ENCODE data around the gene KANSL1L. TPM values are rescaled to one million over a fixed set of nuclear protein-coding genes. Genes with fewer than 3 reads are reported as not detected.
"Not testable (repeated sequence)": the region's sequence is repeated elsewhere in the genome, so short reads cannot be mapped to it uniquely, and the experiment has no call there.

The KANSL1L gene
- total RNA-seq, 1 donor from 2014 or later = 88.2 TPM

GRCh38 chr2:210197720-210198119, 26.5 kb upstream of the KANSL1L start:
- Histone ChIP-seq H3K27ac (ENCODE audit: low read depth, low read length) (no peak overlapping the region), H3K9ac (ENCODE audit: low read depth in 1 of 3, low read length in 3 of 3) (no peak overlapping the region)

GRCh38 chr2:210195101-210195852, 24.1 kb upstream of the KANSL1L start:
- peaks cover 0 to 3% (median 0%) of the 10 kb centered on the region in 3 donors for H3K36me3 ChIP-seq (ENCODE audit: control insufficient read depth in 3 of 3, insufficient read depth in 3 of 3, low read length in 3 of 3)
- H3K4me1 ChIP-seq (ENCODE audit: control insufficient read depth in 3 of 3, insufficient read depth in 3 of 3, low read length in 3 of 3) = peaks cover 0 to 5% (median 0%) of the 10 kb centered on the region in 3 donors
- H3K9me3 ChIP-seq (ENCODE audit: control insufficient read depth in 3 of 3, low read length in 3 of 3) = no peaks in the 10 kb centered on the region
- H3K27me3 ChIP-seq (ENCODE audit: control insufficient read depth in 3 of 3, insufficient read depth in 3 of 3, low read length in 3 of 3) = no peaks in the 10 kb centered on the region
- no peak overlapping the region for H3K27ac ChIP-seq (ENCODE audit: low read depth, low read length)
- peak overlapping the region in 2 of 3 donors; percentile 52 to 65 for H3K9ac ChIP-seq (ENCODE audit: low read depth in 1 of 3, low read length in 3 of 3)
- H3K4me3 ChIP-seq (ENCODE audit: low read length in 3 of 3) = peak overlapping the region in 2 of 3 donors; percentile 36 to 46

More at GRCh38 chr2:210197720-210198119, 26.5 kb upstream of the KANSL1L start:
- Histone ChIP-seq H3K36me3 (ENCODE audit: control insufficient read depth in 3 of 3, insufficient read depth in 3 of 3, low read length in 3 of 3) (peaks cover 0 to 3% (median 0%) of the 10 kb centered on the region in 3 donors), H3K9me3 (ENCODE audit: control insufficient read depth in 3 of 3, low read length in 3 of 3) (no peaks in the 10 kb centered on the region), H3K4me1 (ENCODE audit: control insufficient read depth in 3 of 3, insufficient read depth in 3 of 3, low read length in 3 of 3) (peaks cover 0 to 5% (median 0%) of the 10 kb centered on the region in 3 donors), H3K27me3 (ENCODE audit: control insufficient read depth in 3 of 3, insufficient read depth in 3 of 3, low read length in 3 of 3) (no peaks in the 10 kb centered on the region), H3K4me3 (ENCODE audit: low read length in 3 of 3) (no peak overlapping the region)

- H3K36me3 ChIP-seq (ENCODE audit: control insufficient read depth in 3 of 3, insufficient read depth in 3 of 3, low read length in 3 of 3) = no peaks in the 10 kb centered on the region
- peaks cover 0 to 4% (median 2%) of the 10 kb centered on the region in 3 donors for H3K9me3 ChIP-seq (ENCODE audit: control insufficient read depth in 3 of 3, low read length in 3 of 3)
- H3K27me3 ChIP-seq (ENCODE audit: control insufficient read depth in 3 of 3, insufficient read depth in 3 of 3, low read length in 3 of 3) = no peaks in the 10 kb centered on the region
- no peak overlapping the region for H3K27ac ChIP-seq (ENCODE audit: low read depth, low read length)
- no peak overlapping the region for H3K9ac ChIP-seq (ENCODE audit: low read depth in 1 of 3, low read length in 3 of 3)
- peaks cover 0 to 4% (median 0%) of the 10 kb centered on the region in 3 donors for H3K4me1 ChIP-seq (ENCODE audit: control insufficient read depth in 3 of 3, insufficient read depth in 3 of 3, low read length in 3 of 3)
- no peak overlapping the region for H3K4me3 ChIP-seq (ENCODE audit: low read length in 3 of 3)
Measured at GRCh38 chr2:210190345-210190744, 19.1 kb upstream of the KANSL1L start.

- H3K9me3 ChIP-seq (ENCODE audit: control insufficient read depth in 3 of 3, low read length in 3 of 3) = peaks cover 0 to 4% (median 3%) of the 10 kb centered on the region in 3 donors
- H3K27ac ChIP-seq (ENCODE audit: low read depth, low read length) = no peak overlapping the region
- no peak overlapping the region for H3K4me3 ChIP-seq (ENCODE audit: low read length in 3 of 3)
- no peaks in the 10 kb centered on the region for H3K27me3 ChIP-seq (ENCODE audit: control insufficient read depth in 3 of 3, insufficient read depth in 3 of 3, low read length in 3 of 3)
- H3K36me3 ChIP-seq (ENCODE audit: control insufficient read depth in 3 of 3, insufficient read depth in 3 of 3, low read length in 3 of 3) = no peaks in the 10 kb centered on the region
- H3K9ac ChIP-seq (ENCODE audit: low read depth in 1 of 3, low read length in 3 of 3) = no peak overlapping the region
- H3K4me1 ChIP-seq (ENCODE audit: control insufficient read depth in 3 of 3, insufficient read depth in 3 of 3, low read length in 3 of 3) = no peaks in the 10 kb centered on the region
Measured at GRCh38 chr2:210189452-210190138, 18.4 kb upstream of the KANSL1L start.

GRCh38 chr2:210188755-210189154, 17.5 kb upstream of the KANSL1L start:
- Histone ChIP-seq H3K27me3 (ENCODE audit: control insufficient read depth in 3 of 3, insufficient read depth in 3 of 3, low read length in 3 of 3) (no peaks in the 10 kb centered on the region), H3K4me3 (ENCODE audit: low read length in 3 of 3) (no peak overlapping the region), H3K9ac (ENCODE audit: low read depth in 1 of 3, low read length in 3 of 3) (no peak overlapping the region), H3K9me3 (ENCODE audit: control insufficient read depth in 3 of 3, low read length in 3 of 3) (peaks cover 0 to 10% (median 4%) of the 10 kb centered on the region in 3 donors), H3K4me1 (ENCODE audit: control insufficient read depth in 3 of 3, insufficient read depth in 3 of 3, low read length in 3 of 3) (no peaks in the 10 kb centered on the region), H3K27ac (ENCODE audit: low read depth, low read length) (no peak overlapping the region), H3K36me3 (ENCODE audit: control insufficient read depth in 3 of 3, insufficient read depth in 3 of 3, low read length in 3 of 3) (no peaks in the 10 kb centered on the region)

- no peaks in the 10 kb centered on the region for H3K4me1 ChIP-seq (ENCODE audit: control insufficient read depth in 3 of 3, insufficient read depth in 3 of 3, low read length in 3 of 3)
- no peak overlapping the region for H3K9ac ChIP-seq (ENCODE audit: low read depth in 1 of 3, low read length in 3 of 3)
- H3K36me3 ChIP-seq (ENCODE audit: control insufficient read depth in 3 of 3, insufficient read depth in 3 of 3, low read length in 3 of 3) = no peaks in the 10 kb centered on the region
- H3K27ac ChIP-seq (ENCODE audit: low read depth, low read length) = no peak overlapping the region
- H3K4me3 ChIP-seq (ENCODE audit: low read length in 3 of 3) = no peak overlapping the region
- H3K27me3 ChIP-seq (ENCODE audit: control insufficient read depth in 3 of 3, insufficient read depth in 3 of 3, low read length in 3 of 3) = no peaks in the 10 kb centered on the region
- H3K9me3 ChIP-seq (ENCODE audit: control insufficient read depth in 3 of 3, low read length in 3 of 3) = peaks cover 0 to 10% (median 4%) of the 10 kb centered on the region in 3 donors
Measured at GRCh38 chr2:210188190-210188589, 17.0 kb upstream of the KANSL1L start.

GRCh38 chr2:210183936-210184335, 12.7 kb upstream of the KANSL1L start:
- not testable (repeated sequence) for H3K36me3 ChIP-seq (ENCODE audit: control insufficient read depth in 3 of 3, insufficient read depth in 3 of 3, low read length in 3 of 3); H3K9ac ChIP-seq (ENCODE audit: low read depth in 1 of 3, low read length in 3 of 3); H3K4me1 ChIP-seq (ENCODE audit: control insufficient read depth in 3 of 3, insufficient read depth in 3 of 3, low read length in 3 of 3); H3K4me3 ChIP-seq (ENCODE audit: low read length in 3 of 3); H3K27me3 ChIP-seq (ENCODE audit: control insufficient read depth in 3 of 3, insufficient read depth in 3 of 3, low read length in 3 of 3); H3K27ac ChIP-seq (ENCODE audit: low read depth, low read length)
- peaks cover 0 to 10% (median 4%) of the 10 kb centered on the region in 3 donors for H3K9me3 ChIP-seq (ENCODE audit: control insufficient read depth in 3 of 3, low read length in 3 of 3)

- not testable (repeated sequence) for H3K4me1 ChIP-seq (ENCODE audit: control insufficient read depth in 3 of 3, insufficient read depth in 3 of 3, low read length in 3 of 3); H3K4me3 ChIP-seq (ENCODE audit: low read length in 3 of 3); H3K27ac ChIP-seq (ENCODE audit: low read depth, low read length); H3K36me3 ChIP-seq (ENCODE audit: control insufficient read depth in 3 of 3, insufficient read depth in 3 of 3, low read length in 3 of 3); H3K9ac ChIP-seq (ENCODE audit: low read depth in 1 of 3, low read length in 3 of 3); H3K27me3 ChIP-seq (ENCODE audit: control insufficient read depth in 3 of 3, insufficient read depth in 3 of 3, low read length in 3 of 3)
- peaks cover 0 to 10% (median 2%) of the 10 kb centered on the region in 3 donors for H3K9me3 ChIP-seq (ENCODE audit: control insufficient read depth in 3 of 3, low read length in 3 of 3)
Measured at GRCh38 chr2:210181606-210182088, 10.4 kb upstream of the KANSL1L start.

- H3K27ac ChIP-seq (ENCODE audit: low read depth, low read length); H3K4me3 ChIP-seq (ENCODE audit: low read length in 3 of 3); H3K36me3 ChIP-seq (ENCODE audit: control insufficient read depth in 3 of 3, insufficient read depth in 3 of 3, low read length in 3 of 3); H3K9ac ChIP-seq (ENCODE audit: low read depth in 1 of 3, low read length in 3 of 3); H3K27me3 ChIP-seq (ENCODE audit: control insufficient read depth in 3 of 3, insufficient read depth in 3 of 3, low read length in 3 of 3); H3K4me1 ChIP-seq (ENCODE audit: control insufficient read depth in 3 of 3, insufficient read depth in 3 of 3, low read length in 3 of 3): not testable (repeated sequence)
- H3K9me3 ChIP-seq (ENCODE audit: control insufficient read depth in 3 of 3, low read length in 3 of 3) = peaks cover 0 to 10% (median 2%) of the 10 kb centered on the region in 3 donors
Measured at GRCh38 chr2:210181033-210181605, 9.9 kb upstream of the KANSL1L start.

GRCh38 chr2:210180477-210180876, 9.3 kb upstream of the KANSL1L start:
- peaks cover 0 to 8% (median 0%) of the 10 kb centered on the region in 3 donors for H3K9me3 ChIP-seq (ENCODE audit: control insufficient read depth in 3 of 3, low read length in 3 of 3)
- no peak overlapping the region for H3K4me3 ChIP-seq (ENCODE audit: low read length in 3 of 3)
- no peaks in the 10 kb centered on the region for H3K4me1 ChIP-seq (ENCODE audit: control insufficient read depth in 3 of 3, insufficient read depth in 3 of 3, low read length in 3 of 3)
- no peaks in the 10 kb centered on the region for H3K27me3 ChIP-seq (ENCODE audit: control insufficient read depth in 3 of 3, insufficient read depth in 3 of 3, low read length in 3 of 3)
- no peak overlapping the region for H3K9ac ChIP-seq (ENCODE audit: low read depth in 1 of 3, low read length in 3 of 3)
- no peaks in the 10 kb centered on the region for H3K36me3 ChIP-seq (ENCODE audit: control insufficient read depth in 3 of 3, insufficient read depth in 3 of 3, low read length in 3 of 3)
- H3K27ac ChIP-seq (ENCODE audit: low read depth, low read length) = no peak overlapping the region
